Measurements from ENCODE around the gene CA9. TPM values are rescaled to one million over a fixed set of nuclear protein-coding genes. Genes with fewer than 3 reads are reported as not detected.

Gene CA9
- total and polyA plus RNA-seq, 9 of the 15 experiments (the other 6 are each of a cell fraction or from before 2014, with no cell fraction given), result 0.15 to 10.6 (median 0.60) TPM; not detected in 4

- TF ChIP-seq ZNF511 (CRISPR knock-in tag; IDR thresholded peaks at IDR 0.05) (no peak), EP400 (IDR thresholded peaks at IDR 0.05) (peak; percentile 41; the same call in 1 of the 2 replicates), TBL1XR1 (IDR thresholded peaks at IDR 0.05; ENCODE audit: low read length in 2 of 2) (no peak), RREB1 (CRISPR knock-in tag; IDR thresholded peaks at IDR 0.05) (0 out of 2 replicates have a peak, but pooled peaks have one; percentile 23), SMARCA5 (IDR thresholded peaks at IDR 0.05) (no peak), CEBPG (CRISPR knock-in tag; IDR thresholded peaks at IDR 0.05) (no peak), CEBPG (tag; conservative IDR thresholded peaks at IDR 0.05 in 1 of 2, IDR thresholded peaks at IDR 0.05 in 1 of 2) (no peak), GMEB1 (CRISPR knock-in tag; IDR thresholded peaks at IDR 0.05) (peak; percentile 26; the same call in 1 of the 2 replicates), MYC (IDR thresholded peaks at IDR 0.05; ENCODE audit: low read depth, low read length) (peak; percentile 25; the same call in 1 of the 2 replicates), MYC (CRISPR knock-in tag; IDR thresholded peaks at IDR 0.05; ENCODE audit: borderline replicate concordance, low read depth) (no peak), THAP7 (CRISPR knock-in tag; IDR thresholded peaks at IDR 0.05) (no peak), SFPQ (IDR thresholded peaks at IDR 0.05; ENCODE audit: low read depth, low read length) (no peak)
- TF ChIP-seq, protein P1, sequence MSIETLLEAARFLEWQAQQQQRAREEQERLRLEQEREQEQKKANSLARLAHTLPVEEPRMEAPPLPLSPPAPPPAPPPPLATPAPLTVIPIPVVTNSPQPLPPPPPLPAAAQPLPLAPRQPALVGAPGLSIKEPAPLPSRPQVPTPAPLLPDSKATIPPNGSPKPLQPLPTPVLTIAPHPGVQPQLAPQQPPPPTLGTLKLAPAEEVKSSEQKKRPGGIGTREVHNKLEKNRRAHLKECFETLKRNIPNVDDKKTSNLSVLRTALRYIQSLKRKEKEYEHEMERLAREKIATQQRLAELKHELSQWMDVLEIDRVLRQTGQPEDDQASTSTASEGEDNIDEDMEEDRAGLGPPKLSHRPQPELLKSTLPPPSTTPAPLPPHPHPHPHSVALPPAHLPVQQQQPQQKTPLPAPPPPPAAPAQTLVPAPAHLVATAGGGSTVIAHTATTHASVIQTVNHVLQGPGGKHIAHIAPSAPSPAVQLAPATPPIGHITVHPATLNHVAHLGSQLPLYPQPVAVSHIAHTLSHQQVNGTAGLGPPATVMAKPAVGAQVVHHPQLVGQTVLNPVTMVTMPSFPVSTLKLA (conservative IDR thresholded peaks at IDR 0.05), result peak; percentile 24 to 55; a peak in 1 of 4 replicates
These were observed 27.0 kb upstream of the CA9 start (continued) for GRCh38 chr9:35646533-35647265.

All from K562 (cell line).